GM19351 (cell line): ENCODE measurements around the gene CAPRIN1.
"Not testable (repeated sequence)": the region's sequence is repeated elsewhere in the genome, so short reads cannot be mapped to it uniquely, and the experiment has no call there.

Experiments
- ATAC-seq: cut with Tn5 transposase; IDR thresholded peaks from one replicate; pipeline ENCODE4 v1.9.1; 2021; ENCODE audit warnings: mild to moderate bottlenecking, moderate library complexity; ENCODE audit not compliant: unreplicated experiment

The CAPRIN1 gene

GRCh38 chr11:34084637-34085036 lies 33.1 kb downstream of the CAPRIN1 start:
- ATAC-seq = no peak

GRCh38 chr11:34086554-34087283 lies 35.2 kb downstream of the CAPRIN1 start:
- peak; percentile 87 for ATAC-seq

GRCh38 chr11:34091825-34092224 lies 40.3 kb downstream of the CAPRIN1 start:
- ATAC-seq = no peak

DNA sequence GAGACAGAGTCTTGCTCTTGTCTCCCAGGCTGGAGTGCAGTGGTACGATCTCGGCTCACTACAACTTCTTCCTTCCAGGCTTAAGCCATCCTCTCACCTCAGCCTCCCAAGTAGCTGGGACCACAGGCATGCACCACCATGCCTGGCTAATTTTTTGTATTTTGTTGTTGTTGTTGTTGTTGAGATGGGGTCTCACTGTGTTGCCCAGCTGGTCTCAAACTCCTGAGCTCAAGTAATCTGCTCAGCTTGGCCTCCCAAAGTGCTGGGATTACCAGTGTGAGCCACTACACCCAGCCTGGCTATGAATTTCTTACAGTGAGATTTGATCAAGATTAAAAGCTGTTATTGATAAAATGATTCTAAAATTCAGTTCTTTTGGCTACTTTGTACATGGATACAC lies 43.4 kb downstream of the CAPRIN1 start:
- not testable (repeated sequence) for ATAC-seq

DNA sequence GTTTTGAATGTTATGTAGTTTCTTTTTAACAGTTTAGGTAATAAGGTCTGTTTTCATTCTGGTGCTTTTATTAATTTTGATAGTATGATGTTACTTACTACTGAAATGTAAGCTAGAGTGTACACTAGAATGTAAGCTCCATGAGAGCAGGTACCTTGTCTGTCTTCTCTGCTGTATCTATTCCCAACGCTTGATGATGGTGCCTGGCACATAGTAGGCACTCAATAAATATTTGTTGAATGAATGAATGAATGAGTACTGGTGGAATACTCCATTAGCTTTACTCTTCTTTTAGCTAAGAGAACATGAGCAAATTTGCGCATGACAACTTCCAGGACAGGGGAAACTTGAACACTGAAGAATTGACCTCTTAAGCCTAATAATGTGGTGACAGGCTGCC lies 47.3 kb downstream of the CAPRIN1 start:
- ATAC-seq = no peak

DNA sequence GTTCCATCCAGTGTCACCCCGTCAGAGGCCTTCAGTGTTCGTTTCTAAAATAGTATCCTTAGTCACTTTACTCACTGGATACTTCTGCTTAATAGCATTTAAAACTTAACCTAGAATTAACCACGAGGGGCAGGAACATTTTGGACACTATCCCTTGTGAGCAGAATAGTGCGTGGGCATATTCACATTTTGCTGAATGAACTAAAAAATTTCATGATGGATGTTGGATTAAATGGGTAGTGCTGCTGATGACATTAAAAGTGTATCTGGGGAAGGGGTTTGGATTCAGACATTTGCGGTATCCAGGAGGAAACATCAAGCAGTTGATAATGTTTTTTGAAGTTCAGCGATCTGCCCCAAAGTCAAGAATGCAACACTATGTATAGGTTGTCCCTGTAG lies 53.1 kb downstream of the CAPRIN1 start:
- no peak for ATAC-seq

GRCh38 chr11:34105079-34105956 lies 53.8 kb downstream of the CAPRIN1 start, which contains the start of gene NAT10:
Gene NAT10 (plus strand): TSS chr11:34105629. CDS start chr11:34108226, 2,597 bp downstream.
- ATAC-seq = peak; percentile 85

DNA sequence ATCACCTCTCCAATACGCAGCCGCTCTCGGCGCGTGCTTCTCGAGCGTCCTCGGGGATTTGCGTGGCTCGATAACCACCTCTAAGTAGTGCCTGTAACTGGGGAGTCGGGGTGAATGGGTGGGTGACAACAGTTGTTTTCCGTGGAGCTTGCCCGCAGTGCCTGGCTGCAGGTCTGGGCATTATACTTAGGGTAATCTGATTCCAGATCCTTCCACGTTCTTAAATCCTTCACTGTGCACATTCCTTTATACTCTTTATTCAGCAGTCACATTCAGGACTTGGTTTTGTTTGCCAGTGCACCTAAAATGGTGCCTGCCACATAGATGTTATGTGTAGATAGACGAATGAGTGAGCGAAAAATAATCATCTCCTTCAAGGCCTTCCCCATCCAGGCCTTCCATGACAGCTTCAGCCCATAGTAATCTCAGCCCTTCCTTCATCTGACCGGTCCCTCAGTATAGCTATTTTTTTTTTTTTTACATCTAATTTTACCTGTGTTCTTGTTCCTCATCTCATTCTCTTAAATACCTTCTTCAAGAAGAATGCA lies 54.5 kb downstream of the CAPRIN1 start:
- ATAC-seq = no peak

DNA sequence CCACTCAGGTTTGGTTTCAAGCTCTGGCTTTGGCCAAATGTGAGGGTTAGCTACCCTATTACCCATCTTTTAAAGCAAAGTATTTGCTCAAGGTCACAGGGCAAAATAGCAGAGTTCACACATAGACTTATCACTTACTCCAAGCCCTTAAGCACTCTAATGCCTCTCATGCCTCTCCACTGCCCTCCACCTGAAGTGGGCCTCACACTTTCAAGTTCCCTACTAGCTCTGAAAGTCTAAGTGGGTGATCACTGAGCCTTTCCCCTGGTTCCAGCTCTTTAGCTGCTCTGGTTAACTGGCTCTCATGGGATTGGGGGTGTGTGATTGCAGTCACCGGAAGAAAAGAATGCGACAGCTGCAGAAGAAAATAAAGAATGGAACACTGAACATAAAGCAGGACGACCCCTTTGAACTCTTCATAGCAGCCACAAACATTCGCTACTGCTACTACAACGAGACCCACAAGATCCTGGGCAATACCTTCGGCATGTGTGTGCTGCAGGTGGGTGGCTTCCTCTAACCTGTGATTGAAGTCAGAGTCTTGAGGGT lies 60.3 kb downstream of the CAPRIN1 start:
- ATAC-seq = no peak

- ATAC-seq = no peak
These were observed 62.5 kb downstream of the CAPRIN1 start for GRCh38 chr11:34114014-34114413.

- ATAC-seq = no peak
These were observed 62.9 kb downstream of the CAPRIN1 start for GRCh38 chr11:34114471-34114870.

- ATAC-seq = no peak
These were observed 69.1 kb downstream of the CAPRIN1 start for GRCh38 chr11:34120651-34121050.

DNA sequence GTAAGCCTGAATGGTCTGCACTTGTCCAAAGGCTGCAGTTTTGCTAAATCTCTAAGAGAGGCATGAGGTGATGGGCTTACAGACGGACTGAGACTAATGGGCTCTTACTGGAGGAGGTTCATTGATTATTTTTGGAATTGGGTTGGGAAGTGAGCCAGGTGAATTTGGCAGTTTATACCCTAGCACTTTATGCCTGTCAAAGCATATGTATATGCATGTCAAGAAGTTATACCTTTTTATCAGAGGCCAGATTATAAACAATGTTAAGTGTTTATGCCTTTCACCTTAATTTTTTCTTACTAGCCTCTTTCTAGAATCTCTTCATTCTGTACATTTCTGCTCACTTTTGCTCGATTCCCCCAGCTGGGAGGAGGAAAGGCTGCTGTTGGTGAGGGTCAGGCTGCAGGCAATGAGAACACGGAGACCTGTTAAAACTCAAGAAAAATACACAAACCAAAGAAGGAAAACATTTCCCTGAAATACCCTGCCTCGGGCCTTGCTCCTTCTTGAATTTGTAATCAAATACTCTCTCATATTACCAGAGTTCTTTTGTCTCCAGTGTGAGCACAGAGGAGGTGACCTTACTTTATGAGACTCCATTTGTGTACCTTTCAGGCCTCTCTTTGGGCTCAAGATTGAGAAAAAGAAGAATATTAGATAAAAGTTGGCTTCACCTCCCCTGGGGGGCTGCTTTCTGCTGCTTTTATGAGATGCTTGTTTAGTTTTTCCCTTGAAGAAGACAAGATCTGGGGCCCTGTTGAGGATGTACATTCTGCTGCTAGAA lies 73.5 kb downstream of the CAPRIN1 start:
- ATAC-seq = no peak

- ATAC-seq = no peak
These were observed 75.7 kb downstream of the CAPRIN1 start for GRCh38 chr11:34126959-34127848.

GRCh38 chr11:34128824-34129223 lies 77.3 kb downstream of the CAPRIN1 start:
- no peak for ATAC-seq

GRCh38 chr11:34132261-34132965 lies 80.9 kb downstream of the CAPRIN1 start:
- no peak for ATAC-seq

- peak; percentile 75 for ATAC-seq
These were observed 83.2 kb downstream of the CAPRIN1 start for GRCh38 chr11:34134765-34135164.

DNA sequence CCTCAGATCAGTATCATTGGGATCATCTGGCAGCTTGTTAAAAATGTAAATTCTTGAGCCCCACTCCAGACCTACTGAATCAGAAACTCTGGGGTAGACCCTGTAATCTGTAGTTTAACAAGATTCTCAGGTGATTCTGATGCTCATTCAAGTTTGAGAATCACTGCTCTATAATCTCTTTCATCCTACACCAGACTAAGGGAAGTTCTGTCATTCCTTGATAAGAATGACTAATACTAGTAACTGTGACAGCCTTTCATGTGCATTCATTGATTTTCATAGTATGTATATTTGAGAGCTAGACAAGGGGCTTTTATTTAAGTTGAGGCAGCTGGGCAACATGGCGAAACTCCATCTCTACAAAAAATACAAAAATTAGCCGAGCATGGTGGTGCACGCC lies 83.9 kb downstream of the CAPRIN1 start:
- ATAC-seq = no peak

- no peak for ATAC-seq
These were observed 84.9 kb downstream of the CAPRIN1 start for GRCh38 chr11:34136420-34136819.
